Measurements from ENCODE around the gene ATP6V0D1.

GRCh38 chr16:67463059-67463458 lies 17.9 kb downstream of the ATP6V0D1 start:
- TF ChIP-seq BHLHE40 (IDR thresholded peaks at IDR 0.05; ENCODE audit: borderline replicate concordance) (no peak), ELF4 (IDR thresholded peaks at IDR 0.05) (no peak), SUZ12 (IDR thresholded peaks at IDR 0.05) (no peak), ZNF384 (IDR thresholded peaks at IDR 0.05) (no peak), L3MBTL2 (conservative IDR thresholded peaks at IDR 0.05) (no peak), FOXA1 (IDR thresholded peaks at IDR 0.05) (no peak), LEF1 (IDR thresholded peaks at IDR 0.05; ENCODE audit: borderline replicate concordance) (no peak), SP1 (IDR thresholded peaks at IDR 0.05) (no peak), TARDBP (IDR thresholded peaks at IDR 0.05) (no peak), FOXM1 (IDR thresholded peaks at IDR 0.05; ENCODE audit: borderline replicate concordance) (no peak), NFRKB (IDR thresholded peaks at IDR 0.05) (no peak), HDGF (IDR thresholded peaks at IDR 0.05; ENCODE audit: borderline replicate concordance) (no peak)
- TF ChIP-seq, protein P1, sequence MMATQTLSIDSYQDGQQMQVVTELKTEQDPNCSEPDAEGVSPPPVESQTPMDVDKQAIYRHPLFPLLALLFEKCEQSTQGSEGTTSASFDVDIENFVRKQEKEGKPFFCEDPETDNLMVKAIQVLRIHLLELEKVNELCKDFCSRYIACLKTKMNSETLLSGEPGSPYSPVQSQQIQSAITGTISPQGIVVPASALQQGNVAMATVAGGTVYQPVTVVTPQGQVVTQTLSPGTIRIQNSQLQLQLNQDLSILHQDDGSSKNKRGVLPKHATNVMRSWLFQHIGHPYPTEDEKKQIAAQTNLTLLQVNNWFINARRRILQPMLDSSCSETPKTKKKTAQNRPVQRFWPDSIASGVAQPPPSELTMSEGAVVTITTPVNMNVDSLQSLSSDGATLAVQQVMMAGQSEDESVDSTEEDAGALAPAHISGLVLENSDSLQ (IDR thresholded peaks at IDR 0.05), result no peak

All from HEK293T (cell line).